Measurements from ENCODE around the gene RSPH6A. TPM values are rescaled to one million over a fixed set of nuclear protein-coding genes. Genes with fewer than 3 reads are reported as not detected.
A peak's percentile ranks its signal among the peaks of the same experiment; 100 is the strongest.
"Not testable (repeated sequence)": the region's sequence is repeated elsewhere in the genome, so short reads cannot be mapped to it uniquely, and the experiment has no call there.

The RSPH6A gene
- total RNA-seq, 2 donors from 2014 or later, result 0.14 to 0.39 TPM

DNA sequence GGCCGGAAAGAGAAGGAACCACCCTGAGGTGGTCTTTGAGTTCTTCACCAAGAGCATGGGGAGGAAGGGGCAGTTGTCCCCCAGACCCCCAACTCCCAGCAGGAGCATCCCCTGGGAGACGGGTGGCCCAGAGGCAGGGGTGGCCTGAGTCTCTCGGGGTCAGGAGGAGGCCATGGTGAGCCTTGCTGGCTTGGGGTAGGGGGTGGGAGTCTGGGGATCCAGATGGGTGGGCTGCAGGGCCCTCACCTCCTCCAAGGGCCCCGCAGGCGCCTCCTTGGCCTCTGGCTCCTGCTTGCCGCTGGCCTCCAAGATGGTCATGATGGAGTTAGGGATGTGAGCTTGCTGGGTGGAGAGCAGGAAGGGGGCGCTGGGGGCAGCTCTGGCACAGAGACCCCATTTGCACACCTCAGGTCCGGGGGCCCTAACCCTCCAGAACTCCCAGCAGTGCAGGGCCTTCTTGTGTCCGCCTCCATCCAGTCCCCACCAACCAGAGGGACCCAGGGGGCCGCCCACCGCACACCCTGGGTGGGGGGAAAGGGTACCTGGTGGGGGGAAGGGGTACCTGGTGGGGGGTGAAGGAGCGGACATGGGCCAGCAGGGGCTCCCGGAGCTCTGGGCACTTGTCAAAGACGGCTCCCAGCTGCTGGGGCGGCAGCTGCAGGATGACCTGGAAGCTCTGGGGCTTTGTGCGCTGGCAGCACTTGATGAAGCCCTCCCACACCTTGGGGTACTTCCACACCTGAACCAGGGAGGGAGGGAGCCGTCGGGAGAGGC is 1.3 kb upstream of the RSPH6A start:
- DNase-seq (ENCODE audit: low spot score in 2 of 2) (no peak), ATAC-seq (no peak)
- H3K36me3 Mint-ChIP-seq, result no peaks in the 10 kb centered on the region
- H3K9me3 Mint-ChIP-seq, result no peaks in the 10 kb centered on the region
- H3K27ac Mint-ChIP-seq, result no peak overlapping the region

DNA sequence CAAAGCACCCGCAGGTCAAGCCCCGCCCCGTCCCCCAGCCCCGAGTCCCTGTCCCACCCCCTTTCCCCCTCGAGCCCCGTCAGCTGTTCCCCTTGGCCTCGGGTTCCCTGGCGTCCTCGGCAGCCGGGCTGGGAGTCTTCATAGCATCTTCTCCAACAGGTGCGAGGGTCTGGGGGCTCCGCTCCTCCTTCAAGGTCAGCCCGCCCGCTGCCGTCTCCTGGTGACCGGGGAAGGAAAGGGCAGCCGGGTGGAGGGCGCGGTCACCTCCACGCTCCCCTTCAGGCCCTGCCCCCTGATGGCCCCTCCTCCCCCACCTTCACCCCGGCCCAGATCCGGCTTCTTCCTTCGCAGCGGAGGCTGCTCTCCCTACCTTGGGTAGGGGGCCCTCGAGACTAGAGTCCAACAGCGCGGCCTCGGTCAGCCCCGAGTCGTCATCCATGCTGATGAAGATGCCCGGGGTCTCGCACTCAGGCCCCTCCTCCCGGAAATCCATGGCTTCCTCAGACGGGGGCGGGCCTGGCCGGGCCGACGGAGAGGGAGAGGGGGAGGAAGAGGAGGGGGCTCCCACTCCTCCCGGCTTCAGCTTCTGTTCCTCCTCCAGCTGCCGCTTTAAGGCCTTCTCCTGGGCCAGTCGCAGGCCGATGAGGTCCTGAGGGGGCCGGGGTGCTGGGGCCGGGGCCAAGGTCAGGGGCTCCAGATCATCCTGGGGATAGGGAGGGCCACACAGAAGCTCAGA is 541 bp upstream of the RSPH6A start:
- no peak overlapping the region for H3K27ac Mint-ChIP-seq
- H3K9me3 Mint-ChIP-seq, result no peaks in the 10 kb centered on the region
- no peak for ATAC-seq
- DNase-seq (ENCODE audit: low spot score in 2 of 2), result no peak
- H3K36me3 Mint-ChIP-seq, result no peaks in the 10 kb centered on the region

- Mint-ChIP-seq H3K9me3 (no peaks in the 10 kb centered on the region), H3K36me3 (no peaks in the 10 kb centered on the region), H3K27ac (peak overlapping the region in 1 of 2 donors; percentile 36)
- ATAC-seq (no peak), DNase-seq (ENCODE audit: low spot score in 2 of 2) (no peak)
Observed at GRCh38 chr19:45814166-45814780, 835 bp downstream of the RSPH6A start.

GRCh38 chr19:45812297-45812696 is 2.8 kb downstream of the RSPH6A start:
- DNase-seq (ENCODE audit: low spot score in 2 of 2) (no peak), ATAC-seq (no peak)
- H3K9me3 Mint-ChIP-seq, result no peaks in the 10 kb centered on the region
- no peak overlapping the region for H3K27ac Mint-ChIP-seq
- no peaks in the 10 kb centered on the region for H3K36me3 Mint-ChIP-seq

- no peaks in the 10 kb centered on the region for H3K9me3 Mint-ChIP-seq
- no peaks in the 10 kb centered on the region for H3K36me3 Mint-ChIP-seq
- DNase-seq (ENCODE audit: low spot score in 2 of 2) (no peak), ATAC-seq (peak in 1 of 2 donors; percentile 47)
- peak overlapping the region in 1 of 2 donors; percentile 76 for H3K27ac Mint-ChIP-seq
Observed at GRCh38 chr19:45809643-45810159, 5.4 kb downstream of the RSPH6A start.

DNA sequence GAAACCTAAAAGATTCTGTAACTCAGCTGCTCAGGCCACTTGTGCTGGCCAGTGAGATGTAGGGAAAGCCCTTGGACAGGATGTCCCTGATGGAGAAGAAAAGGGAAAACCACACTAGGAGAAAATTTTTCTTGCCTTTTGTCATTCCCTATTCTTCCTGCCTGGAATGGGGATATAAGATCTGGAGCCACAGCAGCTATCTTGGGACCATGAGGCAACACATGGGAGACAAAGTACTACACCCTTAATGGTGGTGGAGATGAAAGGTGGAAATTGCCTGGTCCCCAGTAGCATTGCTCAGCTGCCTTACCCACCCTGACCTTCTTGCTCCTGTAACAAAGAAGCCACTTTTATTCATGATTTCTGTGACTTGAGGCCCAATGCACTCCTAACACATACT is 9.4 kb downstream of the RSPH6A start:
- Mint-ChIP-seq H3K27ac (no peak overlapping the region), H3K36me3 (no peaks in the 10 kb centered on the region), H3K9me3 (no peaks in the 10 kb centered on the region)
- ATAC-seq (no peak), DNase-seq (ENCODE audit: low spot score in 2 of 2) (no peak)

DNA sequence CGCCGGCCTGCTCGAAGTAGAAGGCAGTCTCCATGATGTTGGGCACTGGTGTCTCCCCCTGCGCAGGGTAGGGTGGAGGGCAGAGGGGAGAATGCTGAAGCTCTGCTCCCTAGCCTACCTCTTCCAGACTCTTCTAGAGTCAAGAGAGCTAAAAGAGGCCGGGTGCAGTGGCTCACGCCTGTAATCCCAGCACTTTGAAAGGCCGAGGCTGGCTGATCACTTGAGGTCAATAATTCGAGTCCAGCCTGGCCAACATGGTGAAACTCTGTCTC is 10.2 kb downstream of the RSPH6A start:
- DNase-seq (ENCODE audit: low spot score in 2 of 2), result no peak
- H3K9me3 Mint-ChIP-seq, result no peaks in the 10 kb centered on the region
- no peak for ATAC-seq
- H3K36me3 Mint-ChIP-seq, result no peaks in the 10 kb centered on the region
- no peak overlapping the region for H3K27ac Mint-ChIP-seq

- no peak overlapping the region for H3K27ac Mint-ChIP-seq
- no peak for ATAC-seq
Observed at GRCh38 chr19:45804140-45804958, 10.8 kb downstream of the RSPH6A start.

DNA sequence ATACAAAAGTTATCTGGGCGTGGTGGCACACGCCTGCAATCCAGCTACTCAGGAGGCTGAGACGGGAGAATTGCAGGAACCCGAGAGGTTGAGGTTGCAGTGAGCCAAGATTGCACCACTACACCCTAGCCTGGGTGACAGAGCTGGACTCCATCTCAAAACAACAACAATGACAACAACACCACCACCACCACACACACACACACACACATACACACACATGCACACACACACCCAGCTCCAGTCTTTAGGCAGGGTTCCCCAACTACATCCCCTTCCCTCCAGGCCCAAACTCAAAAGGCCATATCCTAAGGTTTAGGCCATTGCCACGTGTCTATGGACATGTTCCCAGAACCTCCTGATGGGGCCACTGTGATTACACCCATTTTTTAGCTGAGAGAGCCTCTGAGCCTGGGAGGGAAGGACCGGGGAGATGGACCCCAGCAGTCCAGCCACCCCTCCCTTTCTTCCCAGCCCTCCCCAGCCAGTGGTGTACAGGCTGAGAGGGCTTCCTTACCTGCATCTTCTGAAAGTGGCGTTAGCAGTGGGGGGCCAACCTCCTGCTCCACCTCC is 13.4 kb downstream of the RSPH6A start:
- ATAC-seq (no peak), DNase-seq (ENCODE audit: low spot score in 2 of 2) (no peak)
- Mint-ChIP-seq H3K27ac (peak overlapping the region in 1 of 2 donors; percentile 83), H3K9me3 (no peaks in the 10 kb centered on the region), H3K36me3 (no peaks in the 10 kb centered on the region)

More at GRCh38 chr19:45804140-45804958, 10.8 kb downstream of the RSPH6A start:
- DNase-seq (ENCODE audit: low spot score in 2 of 2), result no peak
- Mint-ChIP-seq H3K36me3 (no peaks in the 10 kb centered on the region), H3K9me3 (no peaks in the 10 kb centered on the region)

GRCh38 chr19:45800070-45800553 is 15.0 kb downstream of the RSPH6A start:
- ATAC-seq, result no peak
- H3K9me3 Mint-ChIP-seq, result no peaks in the 10 kb centered on the region
- DNase-seq (ENCODE audit: low spot score in 2 of 2), result no peak
- H3K27ac Mint-ChIP-seq, result no peak overlapping the region
- H3K36me3 Mint-ChIP-seq, result no peaks in the 10 kb centered on the region

- H3K9me3 Mint-ChIP-seq; H3K27ac Mint-ChIP-seq; H3K36me3 Mint-ChIP-seq; DNase-seq (ENCODE audit: low spot score in 2 of 2); ATAC-seq: not testable (repeated sequence)
Observed at GRCh38 chr19:45799541-45799940, 15.6 kb downstream of the RSPH6A start.

DNA sequence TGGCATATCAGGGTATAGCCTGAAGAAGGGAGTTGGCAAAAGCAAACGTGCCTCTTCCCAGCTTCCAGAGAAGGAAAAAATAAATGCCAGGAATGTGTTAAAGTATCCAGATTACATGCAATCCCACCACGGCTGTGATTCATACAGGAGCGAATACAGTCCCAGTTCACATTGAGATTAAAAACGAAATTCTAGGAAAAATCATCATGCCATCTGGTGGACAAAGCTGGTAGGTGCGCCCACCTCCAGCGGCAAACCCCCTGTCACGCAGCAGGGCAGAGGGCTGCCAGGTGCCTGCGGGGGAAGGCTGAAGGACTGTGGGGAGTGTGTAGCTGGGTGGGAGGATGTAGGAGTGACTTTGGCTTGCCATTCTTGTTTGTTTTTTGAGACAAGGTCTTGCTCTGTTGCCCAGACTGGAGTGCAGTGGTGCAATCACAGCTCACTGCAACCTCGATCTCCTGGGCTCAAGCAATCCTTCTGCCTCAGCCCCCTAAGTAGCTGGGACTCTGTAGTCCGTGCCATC is 16.1 kb downstream of the RSPH6A start:
- DNase-seq (ENCODE audit: low spot score in 2 of 2), result peak in 1 of 2 donors; percentile 56
- Mint-ChIP-seq H3K27ac (no peak overlapping the region), H3K9me3 (no peaks in the 10 kb centered on the region), H3K36me3 (no peaks in the 10 kb centered on the region)
- peak; percentile 76 to 77 for ATAC-seq

- Mint-ChIP-seq H3K9me3 (no peaks in the 10 kb centered on the region), H3K27ac (peak overlapping the region in 1 of 2 donors; percentile 84), H3K36me3 (peaks cover under 1% of the 10 kb centered on the region in 2 donors)
- ATAC-seq (no peak), DNase-seq (ENCODE audit: low spot score in 2 of 2) (no peak)
Observed at GRCh38 chr19:45794627-45795026, 20.5 kb downstream of the RSPH6A start.

DNA sequence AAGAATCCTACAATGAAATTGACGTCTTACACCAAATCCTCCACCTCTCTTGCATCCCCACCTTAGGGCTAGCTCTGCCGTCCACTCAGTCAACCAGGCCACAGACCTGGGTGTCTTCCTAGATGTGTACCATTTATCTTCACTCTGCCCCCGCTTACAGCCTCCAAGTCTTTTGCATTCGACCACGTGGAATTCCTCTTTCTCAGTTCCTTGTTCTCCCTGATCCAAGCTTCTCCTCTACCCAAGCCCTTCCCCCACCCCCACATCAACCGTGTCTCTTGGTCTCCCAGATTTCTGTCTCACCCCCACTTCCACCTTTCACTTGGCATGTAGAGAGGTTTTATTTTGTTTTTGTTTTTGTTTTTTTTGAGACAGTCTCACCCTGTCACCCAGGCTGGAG is 21.2 kb downstream of the RSPH6A start:
- Mint-ChIP-seq H3K27ac (peak overlapping the region in 1 of 2 donors; percentile 84), H3K9me3 (no peaks in the 10 kb centered on the region), H3K36me3 (peaks cover 8% of the 10 kb centered on the region in 2 donors)
- DNase-seq (ENCODE audit: low spot score in 2 of 2) (no peak), ATAC-seq (no peak)

DNA sequence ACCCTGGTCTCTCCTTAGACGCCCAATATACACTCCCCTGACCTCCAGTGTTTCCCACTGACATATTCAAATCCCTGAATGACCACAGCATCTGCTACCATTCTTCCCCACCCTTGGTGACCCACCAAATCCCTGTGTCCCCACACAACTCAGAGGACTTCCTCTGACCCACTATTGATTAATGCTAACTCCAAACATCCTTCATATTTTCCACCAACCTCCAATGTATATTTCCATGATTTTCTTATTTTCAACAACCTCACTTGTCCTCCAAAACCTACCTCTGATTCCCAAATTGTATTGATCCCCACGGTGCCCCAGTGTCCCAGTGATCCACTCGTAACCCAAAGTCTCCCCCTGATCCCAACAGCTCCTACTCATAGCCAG is 21.9 kb downstream of the RSPH6A start:
- Mint-ChIP-seq H3K9me3 (no peaks in the 10 kb centered on the region), H3K27ac (peak overlapping the region; percentile 84 to 95), H3K36me3 (peaks cover 13 to 15% of the 10 kb centered on the region in 2 donors)
- no peak for DNase-seq (ENCODE audit: low spot score in 2 of 2)
- ATAC-seq, result no peak

All from activated naive CD4-positive, alpha-beta T cell treated with anti-CD3 and anti-CD28 coated beads, Interleukin-2, amount 50 U/mL, for 72 hours (primary cell).